ENCODE data around the gene NAXE. TPM values are rescaled to one million over a fixed set of nuclear protein-coding genes. Genes with fewer than 3 reads are reported as not detected.

NAXE gene
- total and polyA plus RNA-seq, 2 of the 13 experiments (the other 11 are each of a cell fraction or from before 2014, with no cell fraction given): 39.4 to 59.4 TPM

DNA sequence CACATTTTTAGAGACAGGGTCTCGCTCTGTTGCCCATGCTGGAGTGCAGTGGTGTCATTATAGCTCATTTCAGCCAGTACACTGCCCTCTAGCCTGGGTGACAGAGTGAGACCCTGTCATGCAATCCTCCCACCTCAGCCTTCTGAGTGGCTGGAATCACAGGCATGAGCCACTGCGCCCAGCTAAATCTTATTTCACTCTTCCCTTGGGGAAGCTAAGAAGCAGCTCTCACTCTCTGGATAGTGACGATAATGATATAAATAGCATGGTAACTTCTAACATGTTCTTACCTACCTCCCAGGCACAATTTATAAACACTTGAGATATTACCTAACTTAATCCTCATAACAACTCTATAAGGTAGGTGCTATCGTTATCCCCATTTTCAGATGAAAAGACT is 44.1 kb upstream of the NAXE start:
- POLR2A ChIA-PET: no interaction called here
- Histone ChIP-seq H4K20me1 (ENCODE audit: insufficient read depth, low read length) (no peaks in the 10 kb centered on the region), H3K36me3 (replicated peaks in 1 of 2; ENCODE audit: control insufficient read depth in 1 of 2, insufficient read depth in 2 of 2, low read length in 2 of 2) (peaks cover 4 to 29% of the 10 kb centered on the region in 2 experiments; a peak in 4 of 5 replicates)

DNA sequence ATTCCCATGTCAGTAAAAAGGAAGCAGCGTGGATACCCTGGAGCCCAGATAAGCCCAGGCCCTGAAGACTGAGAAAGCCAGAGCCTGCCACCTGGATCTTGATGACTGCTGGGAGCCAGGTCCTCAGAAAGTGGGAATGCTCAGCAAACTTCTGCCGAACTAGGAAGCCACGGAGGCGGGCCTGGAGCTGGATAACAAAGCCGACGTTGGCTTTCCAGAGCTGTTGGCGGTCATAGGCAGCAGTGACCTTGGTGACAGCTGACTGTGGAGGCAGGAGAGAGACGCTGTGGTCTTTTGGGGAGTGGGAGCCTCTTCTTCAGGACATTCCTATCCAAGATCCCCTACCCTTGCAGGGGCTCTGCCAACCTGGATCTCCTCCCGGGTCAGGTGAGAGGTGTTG is 43.6 kb upstream of the NAXE start:
- Histone ChIP-seq H3K4me3 (replicated peaks in 1 of 3; ENCODE audit: insufficient read depth in 1 of 3, low read depth in 2 of 3, low read length in 3 of 3) (no peak overlapping the region), H3K79me2 (ENCODE audit: insufficient read depth, low read length) (no peaks in the 10 kb centered on the region), H3K27ac (ENCODE audit: extremely low read length, insufficient read depth, low read length) (no peak overlapping the region), H2AFZ (ENCODE audit: low read length) (no peak overlapping the region), H3K4me1 (ENCODE audit: insufficient read depth, low read length) (peaks cover 15% of the 10 kb centered on the region), H3K36me3 (replicated peaks in 1 of 2; ENCODE audit: control insufficient read depth in 1 of 2, insufficient read depth in 2 of 2, low read length in 2 of 2) (peaks cover 4 to 29% of the 10 kb centered on the region in 2 experiments; a peak in 4 of 5 replicates), H3K9me3 (ENCODE audit: low read length) (no peaks in the 10 kb centered on the region), H3K9ac (ENCODE audit: insufficient read depth, low read depth, low read length) (no peak overlapping the region), H3K4me2 (ENCODE audit: low read depth, low read length) (no peak overlapping the region), H4K20me1 (ENCODE audit: insufficient read depth, low read length) (no peaks in the 10 kb centered on the region), H3K27me3 (ENCODE audit: control insufficient read depth in 1 of 2, insufficient read depth in 2 of 2, low read length in 2 of 2) (no peaks in the 10 kb centered on the region)
- no peak for DNase-seq (ENCODE audit: low spot score)
- no peak for FAIRE-seq
- no TSS peak for BruUV-seq (replicated peaks)
- in situ Hi-C loops (cut with HindIII; ENCODE audit: extremely low pct_ligation_motif_present, low pct_unique_long_range_greater_than_20kb): no loop called here
- 97% methylated on average over 8 of the region's 9 CpGs for WGBS (ENCODE audit: low lambda C conversion rate)
- ChIA-PET CTCF (ENCODE audit: low intra/inter-chr PET ratio, low total read pairs) (no interaction called here), POLR2A (no interaction called here)
- intact Hi-C loops (cut with micrococcal nuclease; ENCODE audit: unreplicated experiment): no loop called here
- no peak for ATAC-seq
- TF ChIP-seq ZNF703 (CRISPR knock-in tag; IDR thresholded peaks at IDR 0.05; ENCODE audit: borderline replicate concordance) (no peak), SMARCE1 (IDR thresholded peaks at IDR 0.05; ENCODE audit: borderline replicate concordance) (no peak), ZNF562 (CRISPR knock-in tag; IDR thresholded peaks at IDR 0.05; ENCODE audit: borderline replicate concordance) (no peak), PPARG (CRISPR knock-in tag; conservative IDR thresholded peaks at IDR 0.05) (no peak), RARG (CRISPR knock-in tag; IDR thresholded peaks at IDR 0.05; ENCODE audit: low read depth) (no peak), ATM (IDR thresholded peaks at IDR 0.05; ENCODE audit: borderline replicate concordance) (no peak), ZNF724P (CRISPR knock-in tag; IDR thresholded peaks at IDR 0.05; ENCODE audit: borderline replicate concordance) (no peak), SYNCRIP (IDR thresholded peaks at IDR 0.05; ENCODE audit: insufficient read depth, low read depth, low read length) (no peak), DMAP1 (CRISPR knock-in tag; IDR thresholded peaks at IDR 0.05) (no peak), ZNF7 (CRISPR knock-in tag; IDR thresholded peaks at IDR 0.05) (no peak), MBD4 (IDR thresholded peaks at IDR 0.05; ENCODE audit: borderline replicate concordance, low read length) (no peak), ISL2 (CRISPR knock-in tag; IDR thresholded peaks at IDR 0.05) (no peak), SMAD1 (CRISPR knock-in tag; IDR thresholded peaks at IDR 0.05; ENCODE audit: borderline replicate concordance, low read depth) (no peak), ZNF33A (CRISPR knock-in tag; IDR thresholded peaks at IDR 0.05; ENCODE audit: borderline replicate concordance) (no peak), ZNF24 (IDR thresholded peaks at IDR 0.05) (no peak)
- TF ChIP-seq, protein P1, sequence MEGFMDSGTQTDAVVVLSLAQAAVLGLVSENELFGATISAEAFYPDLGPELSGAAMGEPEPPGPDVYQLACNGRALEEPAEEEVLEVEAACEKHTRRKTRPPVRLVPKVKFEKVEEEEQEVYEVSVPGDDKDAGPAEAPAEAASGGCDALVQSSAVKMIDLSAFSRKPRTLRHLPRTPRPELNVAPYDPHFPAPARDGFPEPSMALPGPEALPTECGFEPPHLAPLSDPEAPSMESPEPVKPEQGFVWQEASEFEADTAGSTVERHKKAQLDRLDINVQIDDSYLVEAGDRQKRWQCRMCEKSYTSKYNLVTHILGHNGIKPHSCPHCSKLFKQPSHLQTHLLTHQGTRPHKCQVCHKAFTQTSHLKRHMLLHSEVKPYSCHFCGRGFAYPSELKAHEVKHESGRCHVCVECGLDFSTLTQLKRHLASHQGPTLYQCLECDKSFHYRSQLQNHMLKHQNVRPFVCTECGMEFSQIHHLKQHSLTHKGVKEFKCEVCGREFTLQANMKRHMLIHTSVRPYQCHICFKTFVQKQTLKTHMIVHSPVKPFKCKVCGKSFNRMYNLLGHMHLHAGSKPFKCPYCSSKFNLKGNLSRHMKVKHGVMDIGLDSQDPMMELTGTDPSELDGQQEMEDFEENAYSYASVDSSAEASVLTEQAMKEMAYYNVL (CRISPR knock-in tag; IDR thresholded peaks at IDR 0.05; ENCODE audit: borderline replicate concordance): no peak
- TF ChIP-seq, protein P2, sequence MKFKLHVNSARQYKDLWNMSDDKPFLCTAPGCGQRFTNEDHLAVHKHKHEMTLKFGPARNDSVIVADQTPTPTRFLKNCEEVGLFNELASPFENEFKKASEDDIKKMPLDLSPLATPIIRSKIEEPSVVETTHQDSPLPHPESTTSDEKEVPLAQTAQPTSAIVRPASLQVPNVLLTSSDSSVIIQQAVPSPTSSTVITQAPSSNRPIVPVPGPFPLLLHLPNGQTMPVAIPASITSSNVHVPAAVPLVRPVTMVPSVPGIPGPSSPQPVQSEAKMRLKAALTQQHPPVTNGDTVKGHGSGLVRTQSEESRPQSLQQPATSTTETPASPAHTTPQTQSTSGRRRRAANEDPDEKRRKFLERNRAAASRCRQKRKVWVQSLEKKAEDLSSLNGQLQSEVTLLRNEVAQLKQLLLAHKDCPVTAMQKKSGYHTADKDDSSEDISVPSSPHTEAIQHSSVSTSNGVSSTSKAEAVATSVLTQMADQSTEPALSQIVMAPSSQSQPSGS (CRISPR knock-in tag; IDR thresholded peaks at IDR 0.05): no peak

More for the DNA sequence above, 44.1 kb upstream of the NAXE start:
- Histone ChIP-seq H3K79me2 (ENCODE audit: insufficient read depth, low read length) (no peaks in the 10 kb centered on the region), H3K9ac (ENCODE audit: insufficient read depth, low read depth, low read length) (no peak overlapping the region), H3K27me3 (ENCODE audit: control insufficient read depth in 1 of 2, insufficient read depth in 2 of 2, low read length in 2 of 2) (no peaks in the 10 kb centered on the region), H3K9me3 (ENCODE audit: low read length) (no peaks in the 10 kb centered on the region), H3K27ac (ENCODE audit: extremely low read length, insufficient read depth, low read length) (no peak overlapping the region), H3K4me3 (replicated peaks in 1 of 3; ENCODE audit: insufficient read depth in 1 of 3, low read depth in 2 of 3, low read length in 3 of 3) (no peak overlapping the region), H3K4me2 (ENCODE audit: low read depth, low read length) (no peak overlapping the region), H3K4me1 (ENCODE audit: insufficient read depth, low read length) (peaks cover 15% of the 10 kb centered on the region), H2AFZ (ENCODE audit: low read length) (no peak overlapping the region)
- WGBS (ENCODE audit: low lambda C conversion rate): 97% methylated on average over 4 of the region's 4 CpGs
- intact Hi-C loops (cut with micrococcal nuclease; ENCODE audit: unreplicated experiment) (no loop called here), in situ Hi-C loops (cut with HindIII; ENCODE audit: extremely low pct_ligation_motif_present, low pct_unique_long_range_greater_than_20kb) (no loop called here)
- CTCF ChIA-PET (ENCODE audit: low intra/inter-chr PET ratio, low total read pairs): no interaction called here
- BruUV-seq (replicated peaks): no TSS peak
- no peak for ATAC-seq
- DNase-seq (ENCODE audit: low spot score): no peak
- TF ChIP-seq NR2F2 (IDR thresholded peaks at IDR 0.05; ENCODE audit: borderline replicate concordance, low read depth): no peak
- no peak for TF ChIP-seq ZNF121 (CRISPR knock-in tag; IDR thresholded peaks at IDR 0.05)
- no peak for TF ChIP-seq ZNF720 (CRISPR knock-in tag; IDR thresholded peaks at IDR 0.05)
- no peak for TF ChIP-seq ZNF605 (CRISPR knock-in tag; IDR thresholded peaks at IDR 0.05)
- FAIRE-seq: no peak

All from HepG2 (cell line).